GM19452 (cell line): Measurements from ENCODE around the gene KIAA0408.
"Not testable (repeated sequence)": the region's sequence is repeated elsewhere in the genome, so short reads cannot be mapped to it uniquely, and the experiment has no call there.

ENCODE experiments used
- ATAC-seq: cut with Tn5 transposase; IDR thresholded peaks from one replicate; pipeline ENCODE4 v1.9.1; 2021; ENCODE audit not compliant: unreplicated experiment

Gene KIAA0408

GRCh38 chr6:127464161-127464880 is 5.1 kb upstream of the KIAA0408 start:
- no peak for ATAC-seq

- no peak for ATAC-seq
Observed at GRCh38 chr6:127463056-127463455, 3.9 kb upstream of the KIAA0408 start.

GRCh38 chr6:127462376-127462775 is 3.2 kb upstream of the KIAA0408 start:
- ATAC-seq, result no peak

- ATAC-seq, result no peak
Observed at GRCh38 chr6:127460465-127460864, 1.3 kb upstream of the KIAA0408 start.

- no peak for ATAC-seq
Observed at GRCh38 chr6:127458817-127459216, 372 bp downstream of the KIAA0408 start.

GRCh38 chr6:127458222-127458621 is 967 bp downstream of the KIAA0408 start:
- ATAC-seq, result no peak

- no peak for ATAC-seq
Observed at GRCh38 chr6:127457456-127458064, 1.6 kb downstream of the KIAA0408 start.

- ATAC-seq, result no peak
Observed at GRCh38 chr6:127456465-127456864, 2.7 kb downstream of the KIAA0408 start.

GRCh38 chr6:127453845-127454619 is 5.2 kb downstream of the KIAA0408 start:
- ATAC-seq, result no peak

GRCh38 chr6:127452803-127453202 is 6.4 kb downstream of the KIAA0408 start:
- ATAC-seq, result no peak

- ATAC-seq, result no peak
Observed at GRCh38 chr6:127451388-127451787, 7.8 kb downstream of the KIAA0408 start.

GRCh38 chr6:127447780-127448179 is 11.4 kb downstream of the KIAA0408 start:
- ATAC-seq, result no peak

GRCh38 chr6:127446356-127446755 is 12.8 kb downstream of the KIAA0408 start:
- no peak for ATAC-seq

- no peak for ATAC-seq
Observed at GRCh38 chr6:127441881-127442280, 17.3 kb downstream of the KIAA0408 start.

- no peak for ATAC-seq
Observed at GRCh38 chr6:127439718-127440117, 19.5 kb downstream of the KIAA0408 start.

- no peak for ATAC-seq
Observed at GRCh38 chr6:127436578-127437110, 22.5 kb downstream of the KIAA0408 start.

GRCh38 chr6:127435626-127436220 is 23.5 kb downstream of the KIAA0408 start:
- ATAC-seq, result no peak

GRCh38 chr6:127434651-127435050 is 24.5 kb downstream of the KIAA0408 start:
- no peak for ATAC-seq

GRCh38 chr6:127428562-127428961 is 30.6 kb downstream of the KIAA0408 start:
- ATAC-seq, result not testable (repeated sequence)

- ATAC-seq, result no peak
Observed at GRCh38 chr6:127423921-127424320, 35.3 kb downstream of the KIAA0408 start.

- ATAC-seq, result not testable (repeated sequence)
Observed at GRCh38 chr6:127421164-127421563, 38.0 kb downstream of the KIAA0408 start.
